ENCODE data around the gene MRPS24.
"Not testable (repeated sequence)": the region's sequence is repeated elsewhere in the genome, so short reads cannot be mapped to it uniquely, and the experiment has no call there.

MRPS24 gene

GRCh38 chr7:43869006-43869866 is at the start of gene MRPS24:
Gene MRPS24 (minus strand): TSS chr7:43869517. CDS start chr7:43869495, 22 bp downstream.
- peak; percentile 95 to 97 for DNase-seq (ENCODE audit: low read depth in 2 of 2)

GRCh38 chr7:43915907-43916306 is 46.6 kb upstream of the MRPS24 start:
- DNase-seq (ENCODE audit: low read depth in 2 of 2), result no peak

- DNase-seq (ENCODE audit: low read depth in 2 of 2), result no peak
Observed at GRCh38 chr7:43914795-43915194, 45.5 kb upstream of the MRPS24 start.

- DNase-seq (ENCODE audit: low read depth in 2 of 2), result peak; percentile 27 to 49
Observed at GRCh38 chr7:43906331-43907010, 37.2 kb upstream of the MRPS24 start, which contains the start of gene URGCP. Gene URGCP (minus strand): TSS chr7:43906596. CDS start chr7:43906575, 21 bp downstream.

- peak; percentile 12 to 27 for DNase-seq (ENCODE audit: low read depth in 2 of 2)
Observed at GRCh38 chr7:43905956-43906330, 36.6 kb upstream of the MRPS24 start.

GRCh38 chr7:43905209-43905946 is 36.1 kb upstream of the MRPS24 start:
- DNase-seq (ENCODE audit: low read depth in 2 of 2), result no peak

GRCh38 chr7:43904533-43905208 is 35.4 kb upstream of the MRPS24 start:
- no peak for DNase-seq (ENCODE audit: low read depth in 2 of 2)

- no peak for DNase-seq (ENCODE audit: low read depth in 2 of 2)
Observed at GRCh38 chr7:43902542-43903054, 33.3 kb upstream of the MRPS24 start.

- DNase-seq (ENCODE audit: low read depth in 2 of 2), result not testable (repeated sequence)
Observed at GRCh38 chr7:43898571-43898970, 29.3 kb upstream of the MRPS24 start.

- no peak for DNase-seq (ENCODE audit: low read depth in 2 of 2)
Observed at GRCh38 chr7:43895847-43896415, 26.6 kb upstream of the MRPS24 start.

- DNase-seq (ENCODE audit: low read depth in 2 of 2), result no peak
Observed at GRCh38 chr7:43891069-43891955, 22.0 kb upstream of the MRPS24 start.

GRCh38 chr7:43890468-43890867 is 21.2 kb upstream of the MRPS24 start:
- DNase-seq (ENCODE audit: low read depth in 2 of 2), result no peak

- DNase-seq (ENCODE audit: low read depth in 2 of 2), result no peak
Observed at GRCh38 chr7:43888993-43889945, 20.0 kb upstream of the MRPS24 start.

GRCh38 chr7:43884617-43885016 is 15.3 kb upstream of the MRPS24 start:
- no peak for DNase-seq (ENCODE audit: low read depth in 2 of 2)

- no peak for DNase-seq (ENCODE audit: low read depth in 2 of 2)
Observed at GRCh38 chr7:43884209-43884608, 14.9 kb upstream of the MRPS24 start.

GRCh38 chr7:43880596-43880995 is 11.3 kb upstream of the MRPS24 start:
- no peak for DNase-seq (ENCODE audit: low read depth in 2 of 2)

- no peak for DNase-seq (ENCODE audit: low read depth in 2 of 2)
Observed at GRCh38 chr7:43879477-43879876, 10.2 kb upstream of the MRPS24 start.

- DNase-seq (ENCODE audit: low read depth in 2 of 2), result no peak
Observed at GRCh38 chr7:43878867-43879266, 9.6 kb upstream of the MRPS24 start.
